GM12891 (cell line): ENCODE results near the gene BNC2.

Experiments used
- POLR2A ChIP-seq: IDR thresholded peaks from 2 replicates; pipeline ENCODE4 v1.6.1; 2011; ENCODE audit warnings: low read depth, low read length, control low read depth
- POLR2AphosphoS5 ChIP-seq: IDR thresholded peaks from 2 replicates; pipeline ENCODE4 v1.6.1; 2011; ENCODE audit warnings: low read depth, low read length, control low read depth
- POU2F2 ChIP-seq: IDR thresholded peaks from 2 replicates; pipeline ENCODE4 v1.6.1; 2011; ENCODE audit warnings: low read depth, mild to moderate bottlenecking, control low read depth, low read length, moderate library complexity
- TAF1 ChIP-seq: IDR thresholded peaks from 2 replicates; pipeline ENCODE4 v1.6.1; 2011; ENCODE audit warnings: low read depth, low read length, control low read depth

DNA sequence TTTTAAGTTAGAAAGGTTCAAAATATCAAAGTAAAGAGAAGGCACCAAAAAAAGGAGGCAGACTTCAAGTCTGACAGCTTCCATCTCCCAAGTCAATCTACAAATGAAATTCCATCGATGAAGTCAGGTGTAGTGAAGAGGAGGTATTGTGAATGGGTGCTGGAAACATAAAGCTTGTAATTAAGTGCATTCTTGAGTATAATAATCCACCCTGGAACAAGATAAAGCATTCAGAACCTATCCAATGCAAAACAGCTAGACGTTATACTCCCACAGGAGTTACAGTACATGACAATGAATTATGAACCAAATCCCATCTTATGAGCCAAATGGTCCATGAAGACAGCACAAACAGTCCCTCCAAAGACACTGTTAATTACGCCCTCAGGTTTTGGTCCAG is 22.3 kb downstream of the BNC2 start:
- no peak for TF ChIP-seq POLR2A
- no peak for TF ChIP-seq TAF1
- TF ChIP-seq POLR2AphosphoS5, result no peak
- TF ChIP-seq POU2F2, result no peak
